T-helper 9 cell (primary cell): ENCODE data around the gene ZMYND8.
"Not testable (repeated sequence)": the region's sequence is repeated elsewhere in the genome, so short reads cannot be mapped to it uniquely, and the experiment has no call there.

Experiments
- DNase-seq: peaks from one replicate; pipeline ENCODE4 v3.0.0-alpha.2; 2020

ZMYND8 gene

DNA sequence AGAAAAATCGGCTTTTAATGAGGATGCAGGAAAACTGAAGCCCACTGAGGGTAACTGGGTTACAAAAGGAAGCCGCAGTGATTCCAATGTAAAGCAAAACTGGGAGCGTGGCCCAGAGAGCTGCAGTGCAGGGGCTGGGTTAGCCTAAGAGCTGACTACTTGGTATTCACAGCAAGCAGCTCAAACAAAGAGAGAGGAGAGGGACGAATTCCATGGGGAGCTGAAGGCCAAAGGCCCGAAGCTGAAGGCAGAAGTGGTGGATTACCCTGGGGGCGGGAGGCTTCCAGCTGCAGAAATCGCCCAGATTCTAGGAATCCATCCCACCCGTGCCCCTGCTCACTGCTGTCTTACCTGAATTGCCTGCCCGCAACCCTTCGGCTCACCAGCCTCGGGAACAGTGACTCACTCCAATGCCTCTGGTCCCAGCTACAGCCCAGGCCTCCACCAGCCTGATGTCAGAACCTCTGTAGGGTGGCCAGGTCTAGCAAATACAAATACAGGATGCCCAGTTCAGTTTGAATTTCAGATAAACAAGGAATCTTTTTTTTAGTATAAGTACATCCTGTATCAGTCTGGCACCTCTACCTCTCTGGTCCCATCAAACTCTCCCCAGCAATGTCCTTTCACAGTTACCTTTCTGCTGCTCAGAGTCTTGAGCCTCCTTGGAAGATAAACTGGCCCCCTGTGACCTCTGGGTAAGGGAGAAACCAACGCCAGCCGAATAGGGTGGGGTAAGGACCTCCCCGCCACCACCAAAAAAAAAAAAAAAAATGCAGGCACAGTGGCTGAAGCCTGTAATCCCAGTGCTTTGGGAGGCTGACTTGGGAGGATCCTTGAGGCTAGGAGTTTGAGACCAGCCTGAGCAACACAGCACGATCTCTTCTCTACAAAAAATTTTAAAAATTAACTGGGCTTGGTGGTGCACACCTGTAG lies 14.6 kb upstream of the ZMYND8 start:
- no peak for DNase-seq

DNA sequence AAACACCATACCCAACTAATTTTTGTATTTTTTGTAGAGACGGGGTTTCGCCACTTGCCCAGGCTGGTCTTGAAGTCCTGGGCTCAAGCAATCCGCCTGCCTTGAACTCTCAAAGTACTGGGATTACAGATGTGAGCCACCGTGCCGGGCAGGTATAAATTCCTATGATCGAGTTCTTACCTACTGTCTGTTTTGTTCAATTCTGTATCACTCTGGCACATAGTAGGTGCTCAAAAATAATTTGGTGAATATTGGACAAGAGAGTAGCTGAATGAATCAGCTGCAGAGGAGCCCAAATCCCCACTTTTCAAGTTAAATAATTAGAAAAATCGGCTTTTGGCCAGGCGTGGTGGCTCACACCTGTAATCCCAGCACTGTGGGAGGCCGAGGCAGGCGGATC lies 13.7 kb upstream of the ZMYND8 start:
- no peak for DNase-seq

DNA sequence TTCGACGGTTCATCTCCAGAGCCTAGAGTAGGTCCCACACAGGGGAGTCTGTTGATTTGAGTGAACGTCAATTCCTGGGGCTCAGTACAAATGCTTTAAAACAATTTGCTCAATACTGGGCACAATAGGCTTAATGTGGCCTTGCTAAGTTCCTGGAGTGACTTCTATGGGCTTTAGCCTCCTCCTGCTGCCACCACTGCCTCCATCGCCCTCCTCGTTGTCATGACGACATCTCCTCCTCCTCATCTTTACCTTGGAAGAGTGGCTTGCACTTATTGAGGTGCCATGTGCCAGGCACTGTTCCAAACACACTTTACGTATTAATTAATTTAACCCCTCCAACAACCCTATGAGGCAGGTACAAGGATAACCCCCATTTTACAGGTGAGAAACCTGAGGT lies 11.8 kb upstream of the ZMYND8 start:
- DNase-seq, result no peak

- DNase-seq, result not testable (repeated sequence)
Measured at GRCh38 chr20:47366301-47366700, 9.8 kb upstream of the ZMYND8 start.

DNA sequence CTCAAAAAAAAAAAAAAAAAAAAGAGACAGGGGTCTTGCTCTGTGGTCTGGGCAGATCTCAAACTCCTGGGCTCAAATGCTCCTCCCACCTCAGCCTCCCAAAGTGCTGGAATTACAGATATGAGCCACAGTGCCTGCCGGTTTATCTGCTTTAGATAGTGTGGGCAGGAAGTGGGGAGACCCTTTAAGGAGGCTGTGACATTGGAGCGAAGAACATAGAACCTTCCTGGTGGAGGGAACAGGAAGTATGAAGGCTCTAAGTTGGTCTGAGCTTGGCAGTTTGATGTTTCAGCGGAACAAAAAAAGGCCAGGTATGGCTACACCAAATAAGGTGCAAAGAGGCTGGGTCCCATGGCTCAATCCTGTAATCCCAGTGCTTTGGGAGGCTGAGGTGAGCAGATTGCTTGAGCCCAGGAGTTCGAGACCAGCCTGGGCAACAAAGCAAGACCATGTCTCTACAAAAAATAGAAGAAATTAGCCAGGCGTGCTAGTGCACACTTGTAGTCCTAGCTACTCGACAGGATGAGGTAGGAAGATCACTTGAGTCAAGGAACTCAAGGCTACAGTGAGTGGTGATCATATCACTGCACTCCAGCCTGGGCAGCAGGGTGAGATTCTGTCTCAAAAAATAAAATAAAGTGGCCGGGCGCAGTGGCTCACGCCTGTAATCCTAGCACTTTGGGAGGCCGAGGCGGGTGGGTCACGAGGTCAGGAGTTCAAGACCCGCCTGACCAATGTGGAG lies 8.7 kb upstream of the ZMYND8 start:
- DNase-seq, result no peak

DNA sequence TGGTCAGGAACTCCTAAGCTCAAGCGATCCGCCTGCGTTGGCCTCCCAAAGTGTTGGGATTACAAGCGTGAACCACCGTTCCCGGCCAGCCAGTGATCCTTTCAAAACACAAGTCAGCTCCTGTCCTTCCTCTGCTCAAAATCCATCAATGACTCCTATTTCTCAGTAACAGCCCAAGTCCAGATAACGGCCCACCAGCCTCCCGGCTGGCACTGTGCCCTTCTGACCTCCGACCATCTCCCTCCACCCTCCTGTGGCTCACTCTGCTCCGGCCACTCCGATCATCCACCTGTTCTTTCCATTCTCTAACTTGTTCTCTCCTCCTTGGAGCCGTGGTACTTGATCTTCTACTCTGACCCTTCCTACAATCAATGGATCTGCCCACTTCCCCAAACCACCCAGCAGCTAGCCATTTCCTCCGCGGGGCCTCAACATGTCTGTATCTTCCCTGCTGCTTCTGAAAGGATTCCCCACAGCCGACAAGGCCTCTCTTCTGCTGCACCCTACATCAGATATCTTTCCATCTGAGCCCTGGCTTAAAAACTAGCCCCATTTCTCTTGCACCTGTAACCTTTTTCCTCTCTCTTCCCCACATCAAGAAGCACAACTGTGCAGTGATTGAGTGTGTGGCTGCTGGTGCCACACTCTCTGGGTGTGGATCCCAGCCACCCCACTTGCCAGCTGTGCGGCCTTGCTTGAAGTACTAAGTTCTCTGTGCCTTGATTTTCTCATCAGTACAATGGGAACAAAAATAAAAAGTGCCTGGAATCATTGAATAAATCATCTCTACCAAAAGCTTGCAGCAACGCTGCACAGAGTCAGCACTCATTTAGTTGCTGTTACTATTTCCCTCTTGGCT lies 6.1 kb upstream of the ZMYND8 start:
- no peak for DNase-seq

DNA sequence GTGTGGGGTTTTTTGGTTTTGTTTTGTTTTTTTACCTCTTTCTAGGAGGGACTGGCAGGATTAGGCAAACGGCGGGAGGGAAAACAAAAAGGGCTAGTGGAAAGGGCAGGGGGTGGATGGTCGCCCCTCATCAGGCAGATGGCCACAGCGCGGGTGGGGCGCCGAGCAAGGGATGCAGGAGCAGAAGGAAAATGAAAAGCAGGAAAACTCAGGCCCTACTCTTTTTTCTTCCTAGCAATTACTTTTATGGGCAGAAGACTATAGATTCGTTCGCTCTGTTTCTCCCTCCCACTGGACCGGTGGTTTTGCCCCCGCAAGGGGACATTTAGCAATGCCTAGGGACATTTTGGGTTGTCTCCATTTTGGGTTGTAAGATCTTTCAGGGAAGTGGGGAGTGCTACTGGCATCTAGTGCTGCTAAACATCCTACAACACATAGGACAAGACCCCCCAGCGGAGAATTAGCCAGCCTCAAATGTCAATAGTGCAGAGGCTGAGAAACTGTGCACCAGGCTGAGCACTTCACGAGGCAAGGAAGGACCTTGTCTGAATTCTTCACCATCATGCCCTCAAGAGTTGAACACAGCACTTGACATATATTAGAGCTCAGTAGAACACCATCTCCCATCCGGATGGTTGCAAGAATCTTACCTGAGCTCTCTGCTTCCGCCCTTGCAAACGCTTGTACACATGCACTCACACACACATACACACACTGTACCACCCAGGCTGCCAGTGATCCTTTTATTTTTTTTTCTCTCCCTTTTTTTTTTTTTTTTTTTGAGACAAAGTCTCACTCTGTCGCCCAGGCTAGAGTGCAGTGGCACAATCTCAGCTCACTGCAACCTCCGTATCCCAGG lies 4.8 kb upstream of the ZMYND8 start:
- no peak for DNase-seq

- no peak for DNase-seq
Measured at GRCh38 chr20:47360297-47361056, 4.0 kb upstream of the ZMYND8 start.

DNA sequence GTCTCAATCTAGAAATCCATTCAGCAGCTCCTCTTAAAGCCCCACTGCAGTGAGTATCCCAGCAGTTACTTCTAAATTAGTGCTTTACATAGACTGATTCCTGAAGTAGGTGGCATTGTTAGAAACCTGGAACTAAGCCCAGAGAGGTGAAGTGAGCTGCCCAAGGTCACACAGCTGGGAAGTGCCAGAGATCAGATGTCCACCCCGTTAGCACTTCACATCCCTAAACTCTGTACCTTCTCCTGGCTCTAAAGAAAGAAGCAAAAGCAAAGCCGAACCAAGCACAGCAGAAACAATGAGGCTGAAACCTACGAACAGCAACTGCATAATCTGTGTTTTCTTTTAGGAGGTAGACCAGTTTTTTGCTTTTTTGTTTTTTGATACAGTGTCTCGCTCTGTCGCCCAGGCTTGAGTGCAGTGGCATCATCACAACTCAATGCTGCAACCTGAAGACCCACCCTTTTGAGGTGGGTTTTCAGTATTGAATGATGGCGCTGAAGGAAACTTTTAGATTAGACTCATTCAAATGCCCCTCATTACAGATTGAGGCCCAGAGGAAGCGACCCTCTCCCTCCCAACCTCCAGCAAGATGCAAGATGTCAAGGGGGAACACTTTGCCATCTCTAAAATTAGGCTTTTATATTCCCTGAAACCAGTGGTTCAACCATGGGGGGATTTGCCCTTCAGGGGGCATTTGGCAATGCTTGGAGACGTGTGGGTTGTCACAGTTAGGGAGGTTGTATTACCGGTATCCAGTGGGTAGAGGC lies 3.2 kb upstream of the ZMYND8 start:
- no peak for DNase-seq

- DNase-seq, result no peak
Measured at GRCh38 chr20:47358672-47359529, 2.4 kb upstream of the ZMYND8 start.

GRCh38 chr20:47358039-47358671 lies 1.7 kb upstream of the ZMYND8 start:
- DNase-seq, result no peak

DNA sequence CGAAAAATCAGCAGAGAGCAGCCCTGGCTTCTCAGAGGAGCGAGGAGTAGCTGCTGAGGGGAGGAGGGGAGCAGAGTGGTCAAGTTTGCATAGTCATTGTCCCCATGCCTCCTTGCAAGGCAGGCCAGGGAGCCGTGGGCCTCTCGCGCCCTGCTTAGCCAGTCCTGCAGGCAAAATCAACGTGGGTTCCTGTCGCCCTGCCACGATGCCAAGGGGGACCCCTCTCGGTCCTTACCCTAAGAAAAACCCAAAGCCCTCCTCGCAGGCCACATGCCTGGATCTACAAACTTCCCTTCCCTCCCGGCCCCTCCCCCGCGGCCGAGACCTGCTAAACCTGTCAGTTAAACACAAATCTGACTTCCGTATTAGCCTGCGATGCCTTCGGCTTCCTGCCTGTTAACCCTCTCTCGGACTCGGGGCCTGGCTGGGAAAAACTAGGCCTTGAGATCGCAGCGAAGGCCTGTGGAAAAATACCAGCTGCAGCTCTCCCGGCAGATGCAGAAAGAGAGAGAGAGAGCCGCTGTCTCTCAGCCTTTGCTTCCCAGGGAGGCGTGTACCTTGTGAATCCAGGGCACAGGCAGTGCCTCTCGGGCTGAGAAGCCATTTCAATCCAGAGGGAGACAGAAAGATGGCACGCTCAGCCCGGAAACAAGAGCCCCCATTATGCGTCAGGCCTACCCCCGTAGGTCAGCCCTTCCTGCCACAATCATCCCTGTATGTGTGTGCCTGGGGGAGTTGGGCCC lies 968 bp upstream of the ZMYND8 start:
- peak; percentile 48 for DNase-seq

DNA sequence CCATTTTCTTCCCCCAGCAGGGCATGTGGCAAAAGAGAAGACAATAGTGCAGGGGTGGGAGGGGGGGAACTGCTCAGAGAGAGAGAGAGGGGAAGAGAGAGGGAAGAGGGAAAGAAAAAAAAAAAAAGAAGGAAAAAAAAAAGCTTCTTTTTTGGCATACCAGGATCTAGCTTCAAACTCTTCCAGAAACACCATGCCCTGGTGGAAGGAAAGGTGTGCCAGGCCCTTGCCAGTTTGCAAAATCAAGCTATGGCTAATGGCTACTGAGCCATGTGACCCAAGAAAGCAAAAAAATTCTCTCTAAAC lies 326 bp downstream of the ZMYND8 start:
- no peak for DNase-seq

GRCh38 chr20:47355489-47356219 lies 845 bp downstream of the ZMYND8 start:
- no peak for DNase-seq

GRCh38 chr20:47354714-47355488 lies 1.6 kb downstream of the ZMYND8 start:
- DNase-seq, result no peak

- DNase-seq, result no peak
Measured at GRCh38 chr20:47354464-47354713, 2.1 kb downstream of the ZMYND8 start.
